ENCODE measurements around the gene OTOA.
"Not testable (repeated sequence)": the region's sequence is repeated elsewhere in the genome, so short reads cannot be mapped to it uniquely, and the experiment has no call there.

- TF ChIP-seq CTCF, POLR2A (IDR thresholded peaks at IDR 0.05): not testable (repeated sequence)
These were observed 10.7 kb downstream of the OTOA start for GRCh38 chr16:21674456-21674855.

Measured in body of pancreas (tissue), 4 donors.